Renal cortex interstitium (tissue), 11 donors: Measurements from ENCODE around the gene ATXN10. TPM values are rescaled to one million over a fixed set of nuclear protein-coding genes. Genes with fewer than 3 reads are reported as not detected.

Experiments
- DNase-seq, 11 donors: peaks; one replicate each; pipeline ENCODE4 v3.0.0-alpha.2; 2013; ENCODE audit warnings: low read depth in 9 of 11, low spot score in 4 of 11; ENCODE audit errors: extremely low read depth in 1 of 11
- polyA plus RNA-seq, 3 donors: library from polyadenylated mRNA; unstranded; fragments of 120-200 nt; gene quantifications; one replicate each; pipeline ENCODE4 v1.2.1, GENCODE V29; 2013; ENCODE audit not compliant: insufficient read length in 3 of 3

The ATXN10 gene
- polyA plus RNA-seq, 3 donors = 245 to 338 (median 294) TPM

- DNase-seq = no peak
Observed at GRCh38 chr22:45638834-45639746, 32.5 kb upstream of the ATXN10 start.

GRCh38 chr22:45639747-45640102 lies 31.9 kb upstream of the ATXN10 start:
- DNase-seq = no peak

GRCh38 chr22:45640291-45640940 lies 31.2 kb upstream of the ATXN10 start:
- no peak for DNase-seq

- DNase-seq = no peak
Observed at GRCh38 chr22:45640941-45641621, 30.6 kb upstream of the ATXN10 start.

- no peak for DNase-seq
Observed at GRCh38 chr22:45642986-45643385, 28.6 kb upstream of the ATXN10 start.

GRCh38 chr22:45644714-45645113 lies 26.9 kb upstream of the ATXN10 start:
- DNase-seq = no peak

- DNase-seq = no peak
Observed at GRCh38 chr22:45645150-45645525, 26.5 kb upstream of the ATXN10 start.

GRCh38 chr22:45645526-45646414 lies 25.9 kb upstream of the ATXN10 start:
- DNase-seq = peak in 4 of 11 donors; percentile 52 to 67 (median 58)

- no peak for DNase-seq
Observed at GRCh38 chr22:45647532-45648225, 24.0 kb upstream of the ATXN10 start.

GRCh38 chr22:45648301-45649117 lies 23.1 kb upstream of the ATXN10 start:
- no peak for DNase-seq

GRCh38 chr22:45649809-45650208 lies 21.8 kb upstream of the ATXN10 start:
- no peak for DNase-seq

GRCh38 chr22:45650721-45651120 lies 20.9 kb upstream of the ATXN10 start:
- no peak for DNase-seq

- DNase-seq = no peak
Observed at GRCh38 chr22:45651931-45652528, 19.6 kb upstream of the ATXN10 start.

GRCh38 chr22:45656577-45656976 lies 15.1 kb upstream of the ATXN10 start:
- no peak for DNase-seq

- DNase-seq = no peak
Observed at GRCh38 chr22:45657701-45658100, 13.9 kb upstream of the ATXN10 start.

- DNase-seq = no peak
Observed at GRCh38 chr22:45664136-45664646, 7.4 kb upstream of the ATXN10 start.

- no peak for DNase-seq
Observed at GRCh38 chr22:45667486-45667885, 4.1 kb upstream of the ATXN10 start.
